ENCODE measurements around the gene PCBP3. TPM values are rescaled to one million over a fixed set of nuclear protein-coding genes. Genes with fewer than 3 reads are reported as not detected.

The PCBP3 gene
- total and polyA plus RNA-seq, 2 of the 8 experiments (the other 6 are each of a cell fraction or from before 2014, with no cell fraction given), result 3.5 to 6.3 TPM

DNA sequence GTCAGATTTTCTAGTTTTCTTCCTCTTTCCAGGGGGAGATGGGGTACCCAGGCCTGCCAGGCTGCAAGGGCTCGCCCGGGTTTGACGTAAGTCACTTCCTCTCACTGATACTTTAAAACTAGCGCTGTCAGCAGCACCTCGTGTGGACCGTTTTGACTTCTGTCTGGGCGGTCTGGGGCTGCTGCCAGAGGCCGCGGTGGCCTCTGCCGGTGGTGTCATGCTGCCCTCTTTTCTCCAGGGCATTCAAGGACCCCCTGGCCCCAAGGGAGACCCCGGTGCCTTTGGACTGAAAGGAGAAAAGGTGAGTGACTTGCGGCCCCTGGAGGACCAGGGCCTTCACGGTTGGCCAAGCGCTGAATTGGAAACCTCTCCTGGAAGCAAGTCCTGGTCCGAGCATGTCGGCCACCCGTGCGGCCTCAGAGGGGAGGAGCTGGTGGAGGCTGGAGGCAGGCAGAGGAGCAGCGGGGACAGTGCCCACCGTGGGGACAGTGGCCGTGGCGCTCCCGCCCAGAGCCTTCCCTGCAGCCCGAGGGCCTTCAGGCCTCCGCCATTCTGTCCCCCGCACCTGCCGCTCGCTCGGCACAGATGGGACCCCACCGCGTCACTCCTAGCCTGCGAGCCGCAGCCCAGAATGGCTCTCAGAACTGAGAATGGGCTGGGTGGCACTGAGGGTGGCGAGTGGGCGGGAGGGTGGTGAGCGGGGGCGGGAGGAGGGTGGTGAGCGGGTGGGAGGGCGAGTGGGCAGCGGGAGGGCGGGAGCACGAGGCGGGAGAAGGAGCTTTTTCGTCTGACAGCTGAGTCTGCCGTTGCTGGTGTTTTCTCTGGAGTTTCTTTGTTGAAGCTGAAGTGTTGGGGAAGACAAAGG lies 347.4 kb downstream of the PCBP3 start (continued):
- TF ChIP-seq, protein P1, sequence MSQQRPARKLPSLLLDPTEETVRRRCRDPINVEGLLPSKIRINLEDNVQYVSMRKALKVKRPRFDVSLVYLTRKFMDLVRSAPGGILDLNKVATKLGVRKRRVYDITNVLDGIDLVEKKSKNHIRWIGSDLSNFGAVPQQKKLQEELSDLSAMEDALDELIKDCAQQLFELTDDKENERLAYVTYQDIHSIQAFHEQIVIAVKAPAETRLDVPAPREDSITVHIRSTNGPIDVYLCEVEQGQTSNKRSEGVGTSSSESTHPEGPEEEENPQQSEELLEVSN (IDR thresholded peaks at IDR 0.05), result no peak
